ENCODE measurements around the gene TOM1L2. TPM values are rescaled to one million over a fixed set of nuclear protein-coding genes. Genes with fewer than 3 reads are reported as not detected.
A peak's percentile ranks its signal among the peaks of the same experiment; 100 is the strongest.

TOM1L2 gene
- polyA plus RNA-seq, 1 donor from 2014 or later: 40.9 TPM

DNA sequence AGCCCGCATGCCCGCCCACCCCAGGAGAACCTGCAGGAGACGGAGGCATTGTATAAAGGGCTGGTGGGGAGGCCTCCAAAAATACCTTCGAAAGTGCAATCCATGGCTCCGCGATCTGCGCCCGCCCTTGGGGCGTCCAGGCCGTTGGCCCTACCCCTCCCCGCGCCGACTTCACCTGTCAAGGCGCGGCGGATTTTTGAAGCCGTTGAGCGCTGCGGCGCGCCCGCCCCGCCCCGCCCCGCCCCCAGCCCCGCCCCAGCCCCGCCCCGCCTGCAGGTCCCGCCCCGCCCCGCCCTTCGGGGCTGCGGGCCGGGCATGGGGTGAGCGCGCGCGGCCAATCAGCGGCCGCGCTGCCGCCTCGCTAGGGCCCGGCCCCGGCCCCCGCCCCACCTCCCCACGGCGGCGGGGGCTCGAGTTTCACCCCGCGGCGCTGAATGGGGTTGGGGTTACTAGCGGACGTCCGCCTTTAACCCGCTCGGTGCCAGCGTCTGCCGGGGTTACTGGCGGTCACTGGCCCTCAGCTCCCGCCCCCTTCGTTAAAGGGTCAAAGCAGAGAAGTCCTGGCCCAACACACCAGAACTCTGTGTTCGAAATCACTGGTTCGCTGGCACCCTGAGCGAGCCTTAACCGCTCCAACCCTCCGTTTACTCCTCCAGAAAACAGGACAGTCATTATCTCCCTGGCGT lies 148.6 kb downstream of the TOM1L2 start:
- peak overlapping the region; percentile 59 for H3K4me2 ChIP-seq (ENCODE audit: low read length)
- peaks cover 15% of the 10 kb centered on the region for H3K79me2 ChIP-seq (replicated peaks; ENCODE audit: insufficient read depth, low read length)
- H4K20me1 ChIP-seq (ENCODE audit: insufficient read depth): no peaks in the 10 kb centered on the region
- H3K9ac ChIP-seq (ENCODE audit: low read length): peak overlapping the region; percentile 60
- no peaks in the 10 kb centered on the region for H3K9me2 ChIP-seq (ENCODE audit: insufficient read depth, low read length)
- peak; percentile 11 for TF ChIP-seq EP300 (conservative IDR thresholded peaks at IDR 0.05; ENCODE audit: poor library complexity, severe bottlenecking)
- TF ChIP-seq RAD21 (conservative IDR thresholded peaks at IDR 0.05): no peak
- no peaks in the 10 kb centered on the region for H3K9me3 ChIP-seq (ENCODE audit: low read length)
- H3K4me3 ChIP-seq (ENCODE audit: low read length): peak overlapping the region; percentile 67
- H2AFZ ChIP-seq (ENCODE audit: low read depth, low read length): no peak overlapping the region
- no peaks in the 10 kb centered on the region for H3K36me3 ChIP-seq (ENCODE audit: insufficient read depth, low read length)
- H3F3A ChIP-seq (ENCODE audit: insufficient read depth, low read length, poor library complexity, severe bottlenecking): no peaks in the 10 kb centered on the region
- H3K27ac ChIP-seq (ENCODE audit: low read length): peak overlapping the region; percentile 49
- no peaks in the 10 kb centered on the region for H3K27me3 ChIP-seq (ENCODE audit: insufficient read depth, low read depth, low read length)

DNA sequence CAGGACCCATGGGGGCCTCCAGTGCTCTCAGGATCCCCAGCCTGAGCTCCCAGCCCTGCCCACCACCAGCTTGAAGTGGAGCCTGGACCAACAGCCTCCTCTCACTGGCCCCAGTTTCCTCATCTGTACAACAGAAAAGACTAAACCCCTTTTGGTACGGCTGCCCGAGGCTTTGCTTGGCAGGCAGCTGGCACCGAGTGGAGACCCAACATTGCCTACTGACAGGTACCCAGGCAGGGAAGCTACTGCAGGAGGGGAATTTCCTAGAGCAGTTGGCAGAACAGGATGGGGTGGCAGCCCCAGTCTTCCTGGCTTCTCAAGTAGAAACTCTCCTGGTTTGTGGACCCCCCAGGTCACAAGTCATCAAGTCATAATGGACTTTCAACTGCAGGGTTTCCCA lies 149.6 kb downstream of the TOM1L2 start:
- H4K20me1 ChIP-seq (ENCODE audit: insufficient read depth): no peaks in the 10 kb centered on the region
- H3F3A ChIP-seq (ENCODE audit: insufficient read depth, low read length, poor library complexity, severe bottlenecking): no peaks in the 10 kb centered on the region
- peaks cover 15% of the 10 kb centered on the region for H3K79me2 ChIP-seq (replicated peaks; ENCODE audit: insufficient read depth, low read length)
- no peaks in the 10 kb centered on the region for H3K27me3 ChIP-seq (ENCODE audit: insufficient read depth, low read depth, low read length)
- H2AFZ ChIP-seq (ENCODE audit: low read depth, low read length): no peak overlapping the region
- peak overlapping the region; percentile 60 for H3K9ac ChIP-seq (ENCODE audit: low read length)
- no peak overlapping the region for H3K27ac ChIP-seq (ENCODE audit: low read length)
- TF ChIP-seq EP300 (conservative IDR thresholded peaks at IDR 0.05; ENCODE audit: poor library complexity, severe bottlenecking): no peak
- TF ChIP-seq TAF1 (IDR thresholded peaks at IDR 0.05; ENCODE audit: low read depth): no peak
- no peak for TF ChIP-seq SMC3 (conservative IDR thresholded peaks at IDR 0.05; ENCODE audit: poor library complexity)
- TF ChIP-seq RAD21 (conservative IDR thresholded peaks at IDR 0.05): no peak
- TF ChIP-seq EZH2 (IDR thresholded peaks at IDR 0.05; ENCODE audit: borderline replicate concordance, insufficient read depth, low read length, poor library complexity, severe bottlenecking): no peak
- TF ChIP-seq MXI1 (conservative IDR thresholded peaks at IDR 0.05; ENCODE audit: poor library complexity, severe bottlenecking): no peak
- TF ChIP-seq, protein P1, sequence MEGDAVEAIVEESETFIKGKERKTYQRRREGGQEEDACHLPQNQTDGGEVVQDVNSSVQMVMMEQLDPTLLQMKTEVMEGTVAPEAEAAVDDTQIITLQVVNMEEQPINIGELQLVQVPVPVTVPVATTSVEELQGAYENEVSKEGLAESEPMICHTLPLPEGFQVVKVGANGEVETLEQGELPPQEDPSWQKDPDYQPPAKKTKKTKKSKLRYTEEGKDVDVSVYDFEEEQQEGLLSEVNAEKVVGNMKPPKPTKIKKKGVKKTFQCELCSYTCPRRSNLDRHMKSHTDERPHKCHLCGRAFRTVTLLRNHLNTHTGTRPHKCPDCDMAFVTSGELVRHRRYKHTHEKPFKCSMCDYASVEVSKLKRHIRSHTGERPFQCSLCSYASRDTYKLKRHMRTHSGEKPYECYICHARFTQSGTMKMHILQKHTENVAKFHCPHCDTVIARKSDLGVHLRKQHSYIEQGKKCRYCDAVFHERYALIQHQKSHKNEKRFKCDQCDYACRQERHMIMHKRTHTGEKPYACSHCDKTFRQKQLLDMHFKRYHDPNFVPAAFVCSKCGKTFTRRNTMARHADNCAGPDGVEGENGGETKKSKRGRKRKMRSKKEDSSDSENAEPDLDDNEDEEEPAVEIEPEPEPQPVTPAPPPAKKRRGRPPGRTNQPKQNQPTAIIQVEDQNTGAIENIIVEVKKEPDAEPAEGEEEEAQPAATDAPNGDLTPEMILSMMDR (IDR thresholded peaks at IDR 0.05; ENCODE audit: poor library complexity, severe bottlenecking): no peak
- TF ChIP-seq POLR2AphosphoS5 (IDR thresholded peaks at IDR 0.05): no peak
- TF ChIP-seq, protein P2, sequence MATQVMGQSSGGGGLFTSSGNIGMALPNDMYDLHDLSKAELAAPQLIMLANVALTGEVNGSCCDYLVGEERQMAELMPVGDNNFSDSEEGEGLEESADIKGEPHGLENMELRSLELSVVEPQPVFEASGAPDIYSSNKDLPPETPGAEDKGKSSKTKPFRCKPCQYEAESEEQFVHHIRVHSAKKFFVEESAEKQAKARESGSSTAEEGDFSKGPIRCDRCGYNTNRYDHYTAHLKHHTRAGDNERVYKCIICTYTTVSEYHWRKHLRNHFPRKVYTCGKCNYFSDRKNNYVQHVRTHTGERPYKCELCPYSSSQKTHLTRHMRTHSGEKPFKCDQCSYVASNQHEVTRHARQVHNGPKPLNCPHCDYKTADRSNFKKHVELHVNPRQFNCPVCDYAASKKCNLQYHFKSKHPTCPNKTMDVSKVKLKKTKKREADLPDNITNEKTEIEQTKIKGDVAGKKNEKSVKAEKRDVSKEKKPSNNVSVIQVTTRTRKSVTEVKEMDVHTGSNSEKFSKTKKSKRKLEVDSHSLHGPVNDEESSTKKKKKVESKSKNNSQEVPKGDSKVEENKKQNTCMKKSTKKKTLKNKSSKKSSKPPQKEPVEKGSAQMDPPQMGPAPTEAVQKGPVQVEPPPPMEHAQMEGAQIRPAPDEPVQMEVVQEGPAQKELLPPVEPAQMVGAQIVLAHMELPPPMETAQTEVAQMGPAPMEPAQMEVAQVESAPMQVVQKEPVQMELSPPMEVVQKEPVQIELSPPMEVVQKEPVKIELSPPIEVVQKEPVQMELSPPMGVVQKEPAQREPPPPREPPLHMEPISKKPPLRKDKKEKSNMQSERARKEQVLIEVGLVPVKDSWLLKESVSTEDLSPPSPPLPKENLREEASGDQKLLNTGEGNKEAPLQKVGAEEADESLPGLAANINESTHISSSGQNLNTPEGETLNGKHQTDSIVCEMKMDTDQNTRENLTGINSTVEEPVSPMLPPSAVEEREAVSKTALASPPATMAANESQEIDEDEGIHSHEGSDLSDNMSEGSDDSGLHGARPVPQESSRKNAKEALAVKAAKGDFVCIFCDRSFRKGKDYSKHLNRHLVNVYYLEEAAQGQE (IDR thresholded peaks at IDR 0.05; ENCODE audit: borderline replicate concordance): no peak
- no peaks in the 10 kb centered on the region for H3K9me3 ChIP-seq (ENCODE audit: low read length)
- H3K9me2 ChIP-seq (ENCODE audit: insufficient read depth, low read length): no peaks in the 10 kb centered on the region
- peak overlapping the region; percentile 67 for H3K4me3 ChIP-seq (ENCODE audit: low read length)
- H3K36me3 ChIP-seq (ENCODE audit: insufficient read depth, low read length): no peaks in the 10 kb centered on the region
- peak overlapping the region; percentile 59 for H3K4me2 ChIP-seq (ENCODE audit: low read length)

All from neural cell (in vitro differentiated cells).